HepG2 (cell line): Measurements from ENCODE around the gene CITED4. TPM values are rescaled to one million over a fixed set of nuclear protein-coding genes. Genes with fewer than 3 reads are reported as not detected.
A peak's percentile ranks its signal among the peaks of the same experiment; 100 is the strongest.

Source experiments
- MAFG ChIP-seq: sonication (generic); formaldehyde crosslinking; IDR thresholded peaks from 2 replicates; pipeline ENCODE4 v1.5.1; 2020; ENCODE audit warnings: mild to moderate bottlenecking, missing genetic modification reagents
- MBD4 ChIP-seq: IDR thresholded peaks from 2 replicates; pipeline ENCODE4 v1.6.1; 2012; ENCODE audit warnings: low read length, inconsistent platforms, borderline replicate concordance
- MIER2 ChIP-seq: IDR thresholded peaks from 2 replicates; pipeline ENCODE4 v1.6.1; 2016; ENCODE audit warnings: missing biosample characterization, missing genetic modification reagents
- MTF1 ChIP-seq: sonication (generic); formaldehyde crosslinking; IDR thresholded peaks from 2 replicates; pipeline ENCODE4 v1.5.0; 2020; ENCODE audit warnings: missing genetic modification reagents
- SMAD9 ChIP-seq: sonication (generic); formaldehyde crosslinking; IDR thresholded peaks from 2 replicates; pipeline ENCODE4 v1.5.1; 2020; ENCODE audit warnings: mild to moderate bottlenecking, missing genetic modification reagents
- XRCC5 ChIP-seq: fragments of 200-400 bp; formaldehyde crosslinking; optimal IDR thresholded peaks from 2 replicates; pipeline ENCODE3; 2017; ENCODE audit warnings: mild to moderate bottlenecking, low read length
- ZFP62 ChIP-seq: sonication (generic); formaldehyde crosslinking; IDR thresholded peaks from 2 replicates; pipeline ENCODE4 v1.4.0; 2020; ENCODE audit warnings: missing genetic modification reagents
- ZNF121 ChIP-seq: sonication (generic); formaldehyde crosslinking; IDR thresholded peaks from 2 replicates; pipeline ENCODE4 v1.5.0; 2020; ENCODE audit warnings: mild to moderate bottlenecking, missing genetic modification reagents
- polyA plus RNA-seq, 8 experiments: library from polyadenylated mRNA; depleted of rRNA in 3 of 8; stranded (reverse) in 7 of 8; unstranded in 1 of 8; fragments of >200 nt; fragmentation: Illumina TruSeq in 4 of 8; extraction: Trizol in 4 of 8; gene quantifications; 2 replicates each; pipeline versions ENCODE4 v1.2.1 to v1.2.3, GENCODE V29; 2011 to 2016; ENCODE audit warnings: low read depth in 4 of 8, missing spikeins in 1 of 8, mixed read lengths in 1 of 8; ENCODE audit not compliant: insufficient read depth in 1 of 8
- total RNA-seq, 5 experiments: library from RNA; depleted of rRNA; stranded (reverse); fragments of >200 nt; fragmentation: Illumina TruSeq; extraction: Trizol; gene quantifications; 2 replicates each; pipeline ENCODE4 v1.2.3, GENCODE V29; 2016; ENCODE audit warnings: low read depth in 1 of 5
- TF ChIP-seq, protein P1 (sequence below): fragments of 450-650 bp; IDR thresholded peaks from 2 replicates; pipeline ENCODE4 v1.6.1; 2016
- TF ChIP-seq, protein P2 (sequence below): sonication (generic); formaldehyde crosslinking; IDR thresholded peaks from 2 replicates; pipeline ENCODE4 v1.4.0; 2020; ENCODE audit warnings: missing genetic modification reagents, mild to moderate bottlenecking, borderline replicate concordance
- TF ChIP-seq, protein P3 (sequence below): sonication (generic); formaldehyde crosslinking; IDR thresholded peaks from 2 replicates; pipeline ENCODE4 v1.4.0; 2020; ENCODE audit warnings: missing genetic modification reagents, borderline replicate concordance
- TF ChIP-seq, protein P4 (sequence below): sonication (generic); formaldehyde crosslinking; IDR thresholded peaks from 2 replicates; pipeline ENCODE4 v1.8.1; 2023; ENCODE audit warnings: mild to moderate bottlenecking, missing genetic modification reagents
- TF ChIP-seq, protein P5 (sequence below): sonication (generic); formaldehyde crosslinking; IDR thresholded peaks from 2 replicates; pipeline ENCODE4 v1.8.0; 2023; ENCODE audit warnings: mild to moderate bottlenecking, missing genetic modification reagents
- TF ChIP-seq, protein P6 (sequence below): sonication (generic); formaldehyde crosslinking; IDR thresholded peaks from 2 replicates; pipeline ENCODE4 v1.4.0; 2020; ENCODE audit warnings: missing genetic modification reagents, mild to moderate bottlenecking, borderline replicate concordance
- TF ChIP-seq, protein P7 (sequence below): sonication (generic); formaldehyde crosslinking; IDR thresholded peaks from 2 replicates; pipeline ENCODE4 v1.5.0; 2020; ENCODE audit warnings: mild to moderate bottlenecking, missing genetic modification reagents

CITED4 gene
- total and polyA plus RNA-seq, 2 of the 13 experiments (the other 11 are each of a cell fraction or from before 2014, with no cell fraction given), result 1.5 to 9.9 TPM

DNA sequence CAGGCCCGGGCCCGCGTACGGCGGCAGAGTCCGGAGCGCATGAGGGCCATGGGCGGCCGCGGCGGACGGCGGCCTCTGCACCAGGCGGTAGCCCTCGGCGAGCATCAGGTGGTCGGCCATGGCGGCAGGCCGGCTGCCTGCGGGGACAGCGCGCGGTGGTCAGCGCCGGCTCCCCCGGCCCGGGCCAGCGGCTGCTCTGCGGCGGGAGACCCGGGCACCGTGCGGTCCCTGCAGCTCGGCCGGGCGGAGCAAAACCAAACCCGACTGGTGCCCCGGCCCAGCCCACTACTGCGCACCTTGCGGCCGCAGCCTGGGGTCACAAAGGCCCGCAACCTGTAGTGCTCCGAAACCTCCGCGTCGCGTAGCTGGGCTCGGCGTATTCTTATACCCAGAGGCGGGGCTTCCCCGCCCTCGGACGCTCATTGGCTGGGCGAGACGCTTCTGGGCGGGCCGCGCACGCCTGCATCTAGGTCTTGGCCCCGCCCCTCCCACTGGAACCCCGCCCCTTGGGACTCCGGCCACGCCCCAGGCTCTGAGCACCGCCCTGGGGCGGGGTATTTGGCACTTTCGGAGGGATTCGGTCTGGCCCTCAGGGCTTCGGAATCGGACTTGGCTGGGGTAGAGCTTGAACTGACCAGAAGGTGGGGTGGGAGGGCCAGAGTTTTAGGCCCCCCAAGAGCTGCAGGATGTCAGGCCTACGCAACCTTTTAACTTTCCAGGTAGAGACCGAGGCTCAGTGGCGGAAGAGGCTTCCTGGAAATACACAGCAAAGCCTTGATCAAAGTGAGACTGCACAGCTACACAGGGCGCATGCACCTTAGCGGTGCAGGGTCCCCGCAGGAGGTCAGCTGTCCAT, at the start of gene CITED4 (continued):
- no peak for TF ChIP-seq MAFG (CRISPR knock-in tag)
- no peak for TF ChIP-seq MTF1
- no peak for TF ChIP-seq MIER2 (CRISPR knock-in tag)
- TF ChIP-seq, protein P1, sequence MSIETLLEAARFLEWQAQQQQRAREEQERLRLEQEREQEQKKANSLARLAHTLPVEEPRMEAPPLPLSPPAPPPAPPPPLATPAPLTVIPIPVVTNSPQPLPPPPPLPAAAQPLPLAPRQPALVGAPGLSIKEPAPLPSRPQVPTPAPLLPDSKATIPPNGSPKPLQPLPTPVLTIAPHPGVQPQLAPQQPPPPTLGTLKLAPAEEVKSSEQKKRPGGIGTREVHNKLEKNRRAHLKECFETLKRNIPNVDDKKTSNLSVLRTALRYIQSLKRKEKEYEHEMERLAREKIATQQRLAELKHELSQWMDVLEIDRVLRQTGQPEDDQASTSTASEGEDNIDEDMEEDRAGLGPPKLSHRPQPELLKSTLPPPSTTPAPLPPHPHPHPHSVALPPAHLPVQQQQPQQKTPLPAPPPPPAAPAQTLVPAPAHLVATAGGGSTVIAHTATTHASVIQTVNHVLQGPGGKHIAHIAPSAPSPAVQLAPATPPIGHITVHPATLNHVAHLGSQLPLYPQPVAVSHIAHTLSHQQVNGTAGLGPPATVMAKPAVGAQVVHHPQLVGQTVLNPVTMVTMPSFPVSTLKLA, result no peak
- TF ChIP-seq, protein P2, sequence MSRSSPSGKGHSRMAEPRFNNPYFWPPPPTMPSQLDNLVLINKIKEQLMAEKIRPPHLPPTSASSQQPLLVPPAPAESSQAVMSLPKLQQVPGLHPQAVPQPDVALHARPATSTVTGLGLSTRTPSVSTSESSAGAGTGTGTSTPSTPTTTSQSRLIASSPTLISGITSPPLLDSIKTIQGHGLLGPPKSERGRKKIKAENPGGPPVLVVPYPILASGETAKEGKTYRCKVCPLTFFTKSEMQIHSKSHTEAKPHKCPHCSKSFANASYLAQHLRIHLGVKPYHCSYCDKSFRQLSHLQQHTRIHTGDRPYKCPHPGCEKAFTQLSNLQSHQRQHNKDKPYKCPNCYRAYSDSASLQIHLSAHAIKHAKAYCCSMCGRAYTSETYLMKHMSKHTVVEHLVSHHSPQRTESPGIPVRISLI, result 0 out of 2 replicates have a peak, but pooled peaks have one; percentile 8
- no peak for TF ChIP-seq ZFP62 (CRISPR knock-in tag)
- TF ChIP-seq, protein P3, sequence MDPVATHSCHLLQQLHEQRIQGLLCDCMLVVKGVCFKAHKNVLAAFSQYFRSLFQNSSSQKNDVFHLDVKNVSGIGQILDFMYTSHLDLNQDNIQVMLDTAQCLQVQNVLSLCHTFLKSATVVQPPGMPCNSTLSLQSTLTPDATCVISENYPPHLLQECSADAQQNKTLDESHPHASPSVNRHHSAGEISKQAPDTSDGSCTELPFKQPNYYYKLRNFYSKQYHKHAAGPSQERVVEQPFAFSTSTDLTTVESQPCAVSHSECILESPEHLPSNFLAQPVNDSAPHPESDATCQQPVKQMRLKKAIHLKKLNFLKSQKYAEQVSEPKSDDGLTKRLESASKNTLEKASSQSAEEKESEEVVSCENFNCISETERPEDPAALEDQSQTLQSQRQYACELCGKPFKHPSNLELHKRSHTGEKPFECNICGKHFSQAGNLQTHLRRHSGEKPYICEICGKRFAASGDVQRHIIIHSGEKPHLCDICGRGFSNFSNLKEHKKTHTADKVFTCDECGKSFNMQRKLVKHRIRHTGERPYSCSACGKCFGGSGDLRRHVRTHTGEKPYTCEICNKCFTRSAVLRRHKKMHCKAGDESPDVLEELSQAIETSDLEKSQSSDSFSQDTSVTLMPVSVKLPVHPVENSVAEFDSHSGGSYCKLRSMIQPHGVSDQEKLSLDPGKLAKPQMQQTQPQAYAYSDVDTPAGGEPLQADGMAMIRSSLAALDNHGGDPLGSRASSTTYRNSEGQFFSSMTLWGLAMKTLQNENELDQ (CRISPR knock-in tag), result no peak
- peak; percentile 86 for TF ChIP-seq ZNF121
- TF ChIP-seq, protein P4, sequence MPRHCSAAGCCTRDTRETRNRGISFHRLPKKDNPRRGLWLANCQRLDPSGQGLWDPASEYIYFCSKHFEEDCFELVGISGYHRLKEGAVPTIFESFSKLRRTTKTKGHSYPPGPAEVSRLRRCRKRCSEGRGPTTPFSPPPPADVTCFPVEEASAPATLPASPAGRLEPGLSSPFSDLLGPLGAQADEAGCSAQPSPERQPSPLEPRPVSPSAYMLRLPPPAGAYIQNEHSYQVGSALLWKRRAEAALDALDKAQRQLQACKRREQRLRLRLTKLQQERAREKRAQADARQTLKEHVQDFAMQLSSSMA (CRISPR knock-in tag), result no peak; the same call in 1 of the 2 replicates
- TF ChIP-seq, protein P5, sequence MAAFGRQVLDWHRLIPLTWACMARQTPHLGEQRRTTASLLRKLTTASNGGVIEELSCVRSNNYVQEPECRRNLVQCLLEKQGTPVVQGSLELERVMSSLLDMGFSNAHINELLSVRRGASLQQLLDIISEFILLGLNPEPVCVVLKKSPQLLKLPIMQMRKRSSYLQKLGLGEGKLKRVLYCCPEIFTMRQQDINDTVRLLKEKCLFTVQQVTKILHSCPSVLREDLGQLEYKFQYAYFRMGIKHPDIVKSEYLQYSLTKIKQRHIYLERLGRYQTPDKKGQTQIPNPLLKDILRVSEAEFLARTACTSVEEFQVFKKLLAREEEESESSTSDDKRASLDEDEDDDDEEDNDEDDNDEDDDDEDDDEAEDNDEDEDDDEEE (CRISPR knock-in tag), result no peak
- TF ChIP-seq, protein P6, sequence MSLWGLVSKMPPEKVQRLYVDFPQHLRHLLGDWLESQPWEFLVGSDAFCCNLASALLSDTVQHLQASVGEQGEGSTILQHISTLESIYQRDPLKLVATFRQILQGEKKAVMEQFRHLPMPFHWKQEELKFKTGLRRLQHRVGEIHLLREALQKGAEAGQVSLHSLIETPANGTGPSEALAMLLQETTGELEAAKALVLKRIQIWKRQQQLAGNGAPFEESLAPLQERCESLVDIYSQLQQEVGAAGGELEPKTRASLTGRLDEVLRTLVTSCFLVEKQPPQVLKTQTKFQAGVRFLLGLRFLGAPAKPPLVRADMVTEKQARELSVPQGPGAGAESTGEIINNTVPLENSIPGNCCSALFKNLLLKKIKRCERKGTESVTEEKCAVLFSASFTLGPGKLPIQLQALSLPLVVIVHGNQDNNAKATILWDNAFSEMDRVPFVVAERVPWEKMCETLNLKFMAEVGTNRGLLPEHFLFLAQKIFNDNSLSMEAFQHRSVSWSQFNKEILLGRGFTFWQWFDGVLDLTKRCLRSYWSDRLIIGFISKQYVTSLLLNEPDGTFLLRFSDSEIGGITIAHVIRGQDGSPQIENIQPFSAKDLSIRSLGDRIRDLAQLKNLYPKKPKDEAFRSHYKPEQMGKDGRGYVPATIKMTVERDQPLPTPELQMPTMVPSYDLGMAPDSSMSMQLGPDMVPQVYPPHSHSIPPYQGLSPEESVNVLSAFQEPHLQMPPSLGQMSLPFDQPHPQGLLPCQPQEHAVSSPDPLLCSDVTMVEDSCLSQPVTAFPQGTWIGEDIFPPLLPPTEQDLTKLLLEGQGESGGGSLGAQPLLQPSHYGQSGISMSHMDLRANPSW, result no peak; the same call in 1 of the 2 replicates
- no peak for TF ChIP-seq MBD4
- TF ChIP-seq XRCC5, result no peak
- no peak for TF ChIP-seq SMAD9 (CRISPR knock-in tag)
- TF ChIP-seq, protein P7, sequence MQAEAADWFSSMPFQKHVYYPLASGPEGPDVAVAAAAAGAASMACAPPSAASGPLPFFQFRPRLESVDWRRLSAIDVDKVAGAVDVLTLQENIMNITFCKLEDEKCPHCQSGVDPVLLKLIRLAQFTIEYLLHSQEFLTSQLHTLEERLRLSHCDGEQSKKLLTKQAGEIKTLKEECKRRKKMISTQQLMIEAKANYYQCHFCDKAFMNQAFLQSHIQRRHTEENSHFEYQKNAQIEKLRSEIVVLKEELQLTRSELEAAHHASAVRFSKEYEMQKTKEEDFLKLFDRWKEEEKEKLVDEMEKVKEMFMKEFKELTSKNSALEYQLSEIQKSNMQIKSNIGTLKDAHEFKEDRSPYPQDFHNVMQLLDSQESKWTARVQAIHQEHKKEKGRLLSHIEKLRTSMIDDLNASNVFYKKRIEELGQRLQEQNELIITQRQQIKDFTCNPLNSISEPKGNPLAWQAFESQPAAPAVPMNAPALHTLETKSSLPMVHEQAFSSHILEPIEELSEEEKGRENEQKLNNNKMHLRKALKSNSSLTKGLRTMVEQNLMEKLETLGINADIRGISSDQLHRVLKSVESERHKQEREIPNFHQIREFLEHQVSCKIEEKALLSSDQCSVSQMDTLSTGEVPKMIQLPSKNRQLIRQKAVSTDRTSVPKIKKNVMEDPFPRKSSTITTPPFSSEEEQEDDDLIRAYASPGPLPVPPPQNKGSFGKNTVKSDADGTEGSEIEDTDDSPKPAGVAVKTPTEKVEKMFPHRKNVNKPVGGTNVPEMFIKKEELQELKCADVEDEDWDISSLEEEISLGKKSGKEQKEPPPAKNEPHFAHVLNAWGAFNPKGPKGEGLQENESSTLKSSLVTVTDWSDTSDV (CRISPR knock-in tag), result peak; percentile 79; the same call in 1 of the 2 replicates
